Panc1 (cell line): ENCODE results near the gene GPR176. TPM values are rescaled to one million over a fixed set of nuclear protein-coding genes. Genes with fewer than 3 reads are reported as not detected.
A peak's percentile ranks its signal among the peaks of the same experiment; 100 is the strongest.

Source experiments
- ATAC-seq: fragments of 200-7000 bp; cut with Tn5 transposase; 2 replicates; pipeline ENCODE4 v1.9.1; 2020; ENCODE audit warnings: mild to moderate bottlenecking, moderate library complexity
- BruUV-seq: library from RNA; stranded (reverse); fragments of 400-500 nt; replicated peaks from 2 replicates; lab custom pipeline; 2021; lab: Mats Ljungman, UMichigan
- CTCF ChIA-PET: fragments of 300-600 bp; sonication (Branson Sonifier 250); formaldehyde crosslinking; loops from one replicate; lab custom pipeline; 2022; ENCODE audit warnings: antibody characterized with exemption; lab: Charles Lee
- POLR2A ChIA-PET: fragments of 300-600 bp; sonication (Branson Sonifier 250); formaldehyde crosslinking; loops from one replicate; lab custom pipeline; 2022; ENCODE audit warnings: antibody characterized with exemption; lab: Charles Lee
- DNase-seq: peaks from one replicate; pipeline ENCODE4 v3.0.0-alpha.2; 2010; ENCODE audit warnings: low read depth, low spot score
- H3K27ac ChIP-seq: 2 replicates; pipeline ENCODE4 v1.5.1; 2011; ENCODE audit warnings: mild to moderate bottlenecking, low read length, inconsistent platforms
- H3K27me3 ChIP-seq: fragments of 200-500 bp; sonication (Bioruptor generic); 2 replicates; pipeline ENCODE4 v1.6.0; 2014; ENCODE audit warnings: low read length, inconsistent platforms; ENCODE audit not compliant: control insufficient read depth, insufficient read depth
- H3K36me3 ChIP-seq: fragments of 200-500 bp; sonication (Bioruptor generic); 2 replicates; pipeline ENCODE4 v1.5.1; 2014; ENCODE audit warnings: inconsistent platforms, mild to moderate bottlenecking, low read length, moderate library complexity; ENCODE audit not compliant: control insufficient read depth, insufficient read depth
- H3K4me1 ChIP-seq: 2 replicates; pipeline ENCODE4 v1.5.1; 2011; ENCODE audit warnings: inconsistent platforms, mild to moderate bottlenecking, low read length, moderate library complexity; ENCODE audit not compliant: control insufficient read depth, insufficient read depth
- H3K4me3 ChIP-seq, 2 experiments: 2 replicates each; pipeline ENCODE4 v1.5.1; 2011 to 2012; ENCODE audit warnings: low read depth in 2 of 2, low read length in 2 of 2, mild to moderate bottlenecking in 2 of 2, inconsistent platforms in 1 of 2, moderate library complexity in 1 of 2
- H3K9me3 ChIP-seq: fragments of 200-500 bp; sonication (Bioruptor generic); 2 replicates; pipeline ENCODE4 v1.5.1; 2014; ENCODE audit warnings: low read depth, mild to moderate bottlenecking, inconsistent platforms, low read length, moderate library complexity; ENCODE audit not compliant: control insufficient read depth, insufficient read depth
- CTCF ChIP-seq: fragments of 450-650 bp; IDR thresholded peaks from 2 replicates; pipeline ENCODE4 v1.5.1; 2017; ENCODE audit warnings: mild to moderate bottlenecking
- REST ChIP-seq, 2 experiments: IDR thresholded peaks; 2 replicates each; pipeline ENCODE4 v1.6.1; 2011 to 2012; ENCODE audit warnings: low read depth in 2 of 2, control low read depth in 1 of 2, low read length in 1 of 2, mild to moderate bottlenecking in 1 of 2, moderate library complexity in 1 of 2; ENCODE audit not compliant: insufficient read depth in 1 of 2
- SIN3A ChIP-seq: IDR thresholded peaks from 2 replicates; pipeline ENCODE4 v1.6.1; 2012; ENCODE audit warnings: low read depth, mild to moderate bottlenecking, low read length, moderate library complexity, borderline replicate concordance; ENCODE audit not compliant: insufficient read depth
- TCF7L2 ChIP-seq: IDR thresholded peaks from 2 replicates; pipeline ENCODE4 v1.6.1; 2011; ENCODE audit warnings: mild to moderate bottlenecking, low read depth, low read length, inconsistent platforms
- in situ Hi-C: cut with HindIII; loops from 2 replicates; pipeline ENCODE4 v1.10.0; 2016; ENCODE audit warnings: low sequenced_read_pairs, low pct_unique_long_range_greater_than_20kb
- intact Hi-C: fragments of 100-400 bp; cut with micrococcal nuclease; formaldehyde crosslinking; loops from one replicate; pipeline ENCODE4 v1.10.0; 2022; ENCODE audit not compliant: unreplicated experiment
- total RNA-seq: library from RNA; stranded (reverse); gene quantifications from one replicate; pipeline ENCODE4 v1.2.1, GENCODE V29; 2021; ENCODE audit not compliant: unreplicated experiment

GPR176 gene
- total RNA-seq, 1 experiment from 2014 or later = 12.7 TPM

- no peak for DNase-seq
- Histone ChIP-seq H3K27me3 (no peaks in the 10 kb centered on the region), H3K9me3 (no peaks in the 10 kb centered on the region), H3K4me1 (peaks cover 11% of the 10 kb centered on the region), H3K27ac (no peak overlapping the region), H3K4me3 (no peak overlapping the region), H3K36me3 (0 out of 2 replicates have a peak, but pooled peaks cover 4% of the 10 kb centered on the region)
- ATAC-seq = no peak
- in situ Hi-C loops (no loop called here), intact Hi-C loops (no loop called here)
- no peak for TF ChIP-seq REST (IDR thresholded peaks at IDR 0.05; ENCODE audit: insufficient read depth in 1 of 2, low read depth in 2 of 2, low read length in 1 of 2)
- no peak for TF ChIP-seq CTCF
- ChIA-PET POLR2A (no interaction called here), CTCF (no interaction called here)
- BruUV-seq = no TSS peak
Measured at GRCh38 chr15:39936187-39936586, 16.1 kb upstream of the GPR176 start.

GRCh38 chr15:39935241-39935640 lies 15.2 kb upstream of the GPR176 start:
- Histone ChIP-seq H3K4me3 (peak overlapping the region in 1 of 2 experiments; percentile 87; a peak in 3 of 4 replicates), H3K9me3 (no peaks in the 10 kb centered on the region), H3K4me1 (peaks cover 11% of the 10 kb centered on the region), H3K27me3 (no peaks in the 10 kb centered on the region), H3K36me3 (no peaks in the 10 kb centered on the region), H3K27ac (peak overlapping the region; percentile 84; the same call in 1 of the 2 replicates)
- intact Hi-C loops = no loop called here
- TF ChIP-seq SIN3A (no peak), REST (IDR thresholded peaks at IDR 0.05; ENCODE audit: insufficient read depth in 1 of 2, low read depth in 2 of 2, low read length in 1 of 2) (no peak), TCF7L2 (no peak)
- CTCF ChIA-PET = no interaction called here
- in situ Hi-C loops = no loop called here
- DNase-seq = no peak
- no TSS peak for BruUV-seq
- no peak for ATAC-seq
- POLR2A ChIA-PET = interaction anchor here (0.7 kb wide), 1 partner anchor 13 kb away, joined by 3 read pairs; no protein-coding TSS in a partner anchor
